Body of pancreas (tissue), 4 donors: ENCODE data around the gene LTBP1. TPM values are rescaled to one million over a fixed set of nuclear protein-coding genes. Genes with fewer than 3 reads are reported as not detected.

Experiments used
- ATAC-seq: fragments of 150-250 bp; one replicate; pipeline ENCODE4 v1.9.1; 2016
- DNase-seq, 4 donors: peaks; one replicate each; pipeline ENCODE4 v3.0.0-alpha.2; 2019
- H3K27ac ChIP-seq, 4 donors: fragments of 200-600 bp; sonication (generic); 1 replicate in 3 of 4; 2 replicates in 1 of 4; pipeline versions ENCODE4 v1.5.1 to v1.6.1; 2016 to 2019; ENCODE audit warnings: mild to moderate bottlenecking in 1 of 4, mixed read lengths in 1 of 4, moderate library complexity in 1 of 4
- H3K27me3 ChIP-seq, 2 donors: fragments of 200-600 bp; sonication (generic); one replicate each; pipeline ENCODE4 v1.6.0; 2016; ENCODE audit warnings: mild to moderate bottlenecking in 1 of 2
- H3K36me3 ChIP-seq, 2 donors: fragments of 200-600 bp; sonication (generic); replicated peaks in 1 of 2; 2 replicates each; pipeline ENCODE4 v1.5.1; 2016; ENCODE audit warnings: low read depth in 2 of 2; ENCODE audit not compliant: insufficient read depth in 1 of 2
- H3K4me1 ChIP-seq: fragments of 200-600 bp; sonication (generic); one replicate; pipeline ENCODE4 v1.6.0; 2016
- H3K4me3 ChIP-seq, 2 donors: fragments of 200-600 bp; sonication (generic); 1 replicate in 1 of 2; 2 replicates in 1 of 2; pipeline ENCODE4 v1.5.1; 2016 to 2019
- H3K9me3 ChIP-seq, 3 donors: fragments of 200-600 bp; sonication (generic); 1 replicate in 2 of 3; 2 replicates in 1 of 3; pipeline ENCODE4 v1.5.1; 2016
- CTCF ChIP-seq, 7 experiments: fragments of 450-650 bp in 4 of 7; fragments of 200-600 bp in 3 of 7; sonication (generic) in 3 of 7; IDR thresholded peaks; one replicate each; pipeline ENCODE4 v1.5.1; 2016 to 2019; ENCODE audit warnings: antibody characterized with exemption in 7 of 7
- POLR2A ChIP-seq, 3 donors: fragments of 450-650 bp; IDR thresholded peaks; one replicate each; pipeline ENCODE4 v1.6.1; 2016; ENCODE audit warnings: antibody characterized with exemption in 3 of 3, mild to moderate bottlenecking in 2 of 3
- WGBS, 2 donors: methylation state at CpG; one replicate each; pipeline ENCODE4 v1.1.5; 2017; 5-methylcytosine and 5-hydroxymethylcytosine counted together
- intact Hi-C: fragments of 100-400 bp; cut with DNase I; formaldehyde crosslinking; loops from one replicate; pipeline ENCODE4 v1.15.1; 2023
- total RNA-seq, 2 donors: library from RNA; depleted of rRNA; stranded (reverse); fragments of >200 nt; gene quantifications; one replicate each; pipeline ENCODE4 v1.1.0, GENCODE V29; 2016

The LTBP1 gene
- total RNA-seq, 2 donors from 2014 or later = 8.8 to 10.2 TPM

GRCh38 chr2:33262097-33262496, 315.3 kb downstream of the LTBP1 start:
- Histone ChIP-seq H3K4me3 (no peak overlapping the region), H3K4me1 (no peaks in the 10 kb centered on the region), H3K9me3 (no peaks in the 10 kb centered on the region), H3K27ac (no peak overlapping the region), H3K27me3 (no peaks in the 10 kb centered on the region), H3K36me3 (no peaks in the 10 kb centered on the region)
- ATAC-seq = no peak
- 87 to 93% methylated on average over 4 of the region's 4 CpGs for WGBS, 2 donors
- no peak for TF ChIP-seq POLR2A (IDR thresholded peaks at IDR 0.05)
- no peak for TF ChIP-seq CTCF (IDR thresholded peaks at IDR 0.05)
- intact Hi-C loops = no loop called here
- DNase-seq = no peak

GRCh38 chr2:33264766-33265165, 318.0 kb downstream of the LTBP1 start:
- Histone ChIP-seq H3K9me3 (no peaks in the 10 kb centered on the region), H3K27me3 (no peaks in the 10 kb centered on the region), H3K4me1 (no peaks in the 10 kb centered on the region), H3K27ac (no peak overlapping the region), H3K4me3 (no peak overlapping the region), H3K36me3 (no peaks in the 10 kb centered on the region)
- DNase-seq (no peak), ATAC-seq (no peak)
- 82 to 83% methylated on average over 2 to 3 of the region's 3 CpGs for WGBS, 2 donors
- TF ChIP-seq POLR2A (IDR thresholded peaks at IDR 0.05) = no peak
- no peak for TF ChIP-seq CTCF (IDR thresholded peaks at IDR 0.05)
- intact Hi-C loops = no loop called here

DNA sequence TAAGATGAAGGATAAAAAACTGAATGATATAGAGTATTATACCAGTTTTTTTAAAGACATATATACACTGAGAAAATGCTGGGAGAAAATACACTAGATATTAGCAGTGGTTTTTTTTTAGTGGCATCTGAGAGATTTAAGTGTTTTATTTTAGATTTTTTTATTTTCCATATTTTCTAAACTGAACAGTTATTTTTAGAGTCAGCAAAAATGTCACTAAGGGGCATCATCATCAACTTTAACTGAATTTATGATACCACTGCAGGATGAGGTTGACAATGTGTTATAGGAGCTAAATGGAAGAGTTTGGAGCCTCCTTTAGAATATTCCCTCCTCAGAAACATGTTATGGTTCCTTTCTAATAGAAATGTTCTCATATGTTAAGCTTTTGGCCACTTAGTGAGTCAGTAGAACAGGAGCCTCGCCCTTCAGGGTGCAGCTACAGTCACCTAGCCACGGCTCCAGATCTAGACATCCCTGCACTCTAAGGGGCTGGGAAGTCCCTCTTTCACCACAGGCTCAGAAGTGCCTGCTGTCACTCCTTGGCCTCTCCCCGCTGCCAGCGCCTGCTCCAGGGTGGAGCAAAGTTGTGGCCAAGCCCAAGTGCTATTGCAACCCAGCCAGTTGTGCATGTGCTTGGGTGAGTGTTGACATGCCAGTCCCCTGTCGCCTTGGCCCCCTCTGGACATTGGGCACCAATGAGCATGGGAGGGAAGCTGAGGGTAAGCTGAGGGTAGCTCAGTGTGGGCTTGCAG, 319.0 kb downstream of the LTBP1 start:
- no peak for ATAC-seq
- intact Hi-C loops = no loop called here
- WGBS, 2 donors = 88 to 95% methylated on average over 4 to 5 of the region's 5 CpGs

GRCh38 chr2:33266467-33266866, 319.7 kb downstream of the LTBP1 start:
- H3K36me3 ChIP-seq = no peaks in the 10 kb centered on the region
- no peak for TF ChIP-seq POLR2A (IDR thresholded peaks at IDR 0.05)
- TF ChIP-seq CTCF (IDR thresholded peaks at IDR 0.05) = no peak
- ATAC-seq = no peak
- intact Hi-C loops = no loop called here
- DNase-seq = no peak
- no peak overlapping the region for H3K4me3 ChIP-seq
- no peak overlapping the region for H3K27ac ChIP-seq
- no peaks in the 10 kb centered on the region for H3K27me3 ChIP-seq
- H3K9me3 ChIP-seq = no peaks in the 10 kb centered on the region
- WGBS, 2 donors = 93% methylated on average over 6 of the region's 6 CpGs
- H3K4me1 ChIP-seq = no peaks in the 10 kb centered on the region

More for the DNA sequence above, 319.0 kb downstream of the LTBP1 start:
- H3K27me3 ChIP-seq = no peaks in the 10 kb centered on the region
- no peak for DNase-seq
- H3K9me3 ChIP-seq = no peaks in the 10 kb centered on the region
- TF ChIP-seq POLR2A (IDR thresholded peaks at IDR 0.05) = no peak
- TF ChIP-seq CTCF (IDR thresholded peaks at IDR 0.05) = no peak
- H3K4me1 ChIP-seq = no peaks in the 10 kb centered on the region
- no peaks in the 10 kb centered on the region for H3K36me3 ChIP-seq
- H3K27ac ChIP-seq = no peak overlapping the region
- H3K4me3 ChIP-seq = no peak overlapping the region

GRCh38 chr2:33267043-33267442, 320.3 kb downstream of the LTBP1 start:
- no peaks in the 10 kb centered on the region for H3K27me3 ChIP-seq
- H3K4me3 ChIP-seq = no peak overlapping the region
- H3K36me3 ChIP-seq = no peaks in the 10 kb centered on the region
- ATAC-seq (no peak), DNase-seq (no peak)
- no peak overlapping the region for H3K27ac ChIP-seq
- H3K4me1 ChIP-seq = no peaks in the 10 kb centered on the region
- 92 to 93% methylated on average over 2 of the region's 2 CpGs for WGBS, 2 donors
- H3K9me3 ChIP-seq = no peaks in the 10 kb centered on the region
- intact Hi-C loops = no loop called here
- no peak for TF ChIP-seq CTCF (IDR thresholded peaks at IDR 0.05)
